ENCODE measurements around the gene TNNI3K.

The TNNI3K gene

DNA sequence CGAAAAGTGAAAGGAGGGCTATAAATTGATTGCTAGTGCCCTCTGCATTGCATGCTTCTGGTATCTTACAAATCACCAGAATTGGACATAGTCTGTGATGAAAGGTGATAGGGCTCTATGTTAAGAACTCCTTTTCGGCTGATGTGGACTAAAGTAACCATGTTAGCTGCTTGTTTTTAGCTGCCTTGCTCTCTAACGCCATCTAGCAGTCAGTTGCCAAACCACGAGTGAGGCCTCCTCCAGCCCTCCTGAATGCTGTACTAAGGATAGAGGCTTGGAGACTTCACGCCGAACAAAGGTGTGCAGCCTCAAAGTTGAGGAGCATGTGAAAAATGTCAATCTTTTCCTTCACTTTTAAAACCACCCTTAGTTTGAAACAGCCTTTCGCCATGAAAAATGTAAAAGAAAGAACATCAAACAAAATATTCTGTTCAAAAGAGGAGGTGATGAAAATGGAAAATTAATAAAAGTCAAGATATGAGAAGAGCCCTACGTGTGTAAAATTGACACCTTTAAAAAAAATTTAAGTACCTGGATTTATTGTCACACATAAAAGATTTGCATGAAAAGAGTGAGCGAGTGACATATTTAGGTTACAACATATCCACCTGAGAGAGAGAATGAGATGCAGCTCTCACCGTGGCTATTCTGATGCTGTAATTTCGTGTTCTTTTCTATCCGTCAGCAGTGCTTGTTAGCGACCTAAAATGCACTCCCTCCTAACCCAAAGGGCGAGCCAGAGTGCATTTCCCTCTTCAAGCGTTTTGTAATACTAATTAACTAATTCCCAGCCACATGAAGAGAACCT is 269.1 kb downstream of the TNNI3K start:
- Histone ChIP-seq H3K4me3 (ENCODE audit: low read depth in 1 of 5, low read length in 5 of 5) (no peak overlapping the region), H3K27ac (ENCODE audit: low read depth, low read length) (no peak overlapping the region), H3K4me1 (ENCODE audit: control insufficient read depth in 5 of 5, insufficient read depth in 5 of 5, low read length in 5 of 5) (no peaks in the 10 kb centered on the region), H3K9ac (ENCODE audit: low read length in 5 of 5) (no peak overlapping the region), H3K9me3 (ENCODE audit: control insufficient read depth in 5 of 5, low read length in 5 of 5) (no peaks in the 10 kb centered on the region), H3K36me3 (ENCODE audit: control insufficient read depth in 5 of 5, insufficient read depth in 5 of 5, low read length in 5 of 5) (no peaks in the 10 kb centered on the region), H3K27me3 (ENCODE audit: control insufficient read depth in 5 of 5, insufficient read depth in 4 of 5, low read length in 5 of 5) (no peaks in the 10 kb centered on the region)

DNA sequence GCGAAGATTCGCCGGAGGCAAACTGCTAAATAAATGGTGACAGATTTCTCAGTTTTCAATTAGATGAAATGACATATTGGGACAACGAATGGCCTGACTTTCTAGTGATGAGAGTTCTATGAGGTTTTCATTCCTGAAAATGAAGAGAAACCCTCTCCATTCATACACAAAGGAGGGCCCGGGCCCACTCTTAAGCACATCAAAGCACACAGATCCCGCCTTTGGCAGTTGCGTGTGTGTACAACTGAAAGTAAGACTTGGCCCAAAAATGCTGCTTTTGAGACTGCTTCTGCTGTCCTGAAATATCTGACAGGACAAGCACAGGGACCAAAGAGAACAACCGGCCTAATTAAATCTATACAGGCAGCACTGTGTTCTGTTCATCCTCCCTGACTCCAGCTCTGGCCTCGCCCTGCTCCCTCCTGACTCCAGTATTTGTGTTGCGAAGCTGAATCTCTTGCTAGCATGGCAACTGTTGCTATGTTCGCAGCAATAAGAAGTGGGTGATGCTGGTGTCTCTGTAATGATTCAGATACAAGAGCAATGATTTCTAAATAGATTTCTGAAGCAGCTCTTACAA is 269.8 kb downstream of the TNNI3K start:
- H3K27ac ChIP-seq (ENCODE audit: low read depth, low read length) = no peak overlapping the region

DNA sequence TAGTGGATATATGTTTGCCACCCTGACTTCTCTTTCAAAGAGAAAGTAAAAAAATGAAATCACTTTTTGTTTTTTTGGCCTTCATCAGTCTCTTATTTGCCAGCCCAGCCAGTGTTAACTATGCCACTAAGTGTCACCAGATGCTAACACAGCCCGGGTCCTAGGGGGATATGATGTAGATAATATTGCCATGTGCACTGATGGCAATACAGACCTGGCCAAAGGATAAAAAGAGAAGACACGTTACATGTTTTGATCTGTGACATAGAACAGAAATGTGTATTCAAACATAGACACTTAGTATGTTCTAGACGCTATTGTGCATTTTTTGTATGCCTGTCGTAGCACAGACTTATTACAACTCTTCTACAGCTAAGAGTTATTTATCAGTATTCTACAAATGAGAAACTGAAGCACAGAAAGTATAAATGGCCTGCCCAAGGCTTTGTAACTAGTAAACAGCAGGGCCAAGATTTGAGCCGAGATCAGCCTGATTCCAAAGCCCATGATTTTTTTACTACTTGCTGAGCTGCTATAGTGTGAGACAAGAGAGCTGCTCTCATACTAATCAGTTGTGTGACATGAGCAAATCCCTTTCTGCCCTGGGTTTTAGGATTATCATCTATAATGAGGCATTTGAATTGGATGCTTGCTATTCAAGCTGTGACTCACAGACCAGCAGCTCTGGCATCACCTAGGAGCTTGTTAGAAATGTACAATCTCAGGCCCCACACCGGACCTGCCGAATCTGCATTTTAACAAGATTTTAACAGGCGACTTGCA is 270.9 kb downstream of the TNNI3K start:
- Histone ChIP-seq H3K36me3 (ENCODE audit: control insufficient read depth in 5 of 5, insufficient read depth in 5 of 5, low read length in 5 of 5) (no peaks in the 10 kb centered on the region), H3K27me3 (ENCODE audit: control insufficient read depth in 5 of 5, insufficient read depth in 4 of 5, low read length in 5 of 5) (no peaks in the 10 kb centered on the region), H3K9ac (ENCODE audit: low read length in 5 of 5) (no peak overlapping the region), H3K27ac (ENCODE audit: low read depth, low read length) (no peak overlapping the region), H3K4me1 (ENCODE audit: control insufficient read depth in 5 of 5, insufficient read depth in 5 of 5, low read length in 5 of 5) (no peaks in the 10 kb centered on the region), H3K4me3 (ENCODE audit: low read depth in 1 of 5, low read length in 5 of 5) (no peak overlapping the region), H3K9me3 (ENCODE audit: control insufficient read depth in 5 of 5, low read length in 5 of 5) (no peaks in the 10 kb centered on the region)

More for the DNA sequence above, 269.8 kb downstream of the TNNI3K start:
- no peak overlapping the region for H3K4me3 ChIP-seq (ENCODE audit: low read depth in 1 of 5, low read length in 5 of 5)
- no peaks in the 10 kb centered on the region for H3K27me3 ChIP-seq (ENCODE audit: control insufficient read depth in 5 of 5, insufficient read depth in 4 of 5, low read length in 5 of 5)
- no peaks in the 10 kb centered on the region for H3K36me3 ChIP-seq (ENCODE audit: control insufficient read depth in 5 of 5, insufficient read depth in 5 of 5, low read length in 5 of 5)
- H3K9me3 ChIP-seq (ENCODE audit: control insufficient read depth in 5 of 5, low read length in 5 of 5) = no peaks in the 10 kb centered on the region
- H3K9ac ChIP-seq (ENCODE audit: low read length in 5 of 5) = no peak overlapping the region
- H3K4me1 ChIP-seq (ENCODE audit: control insufficient read depth in 5 of 5, insufficient read depth in 5 of 5, low read length in 5 of 5) = no peaks in the 10 kb centered on the region

DNA sequence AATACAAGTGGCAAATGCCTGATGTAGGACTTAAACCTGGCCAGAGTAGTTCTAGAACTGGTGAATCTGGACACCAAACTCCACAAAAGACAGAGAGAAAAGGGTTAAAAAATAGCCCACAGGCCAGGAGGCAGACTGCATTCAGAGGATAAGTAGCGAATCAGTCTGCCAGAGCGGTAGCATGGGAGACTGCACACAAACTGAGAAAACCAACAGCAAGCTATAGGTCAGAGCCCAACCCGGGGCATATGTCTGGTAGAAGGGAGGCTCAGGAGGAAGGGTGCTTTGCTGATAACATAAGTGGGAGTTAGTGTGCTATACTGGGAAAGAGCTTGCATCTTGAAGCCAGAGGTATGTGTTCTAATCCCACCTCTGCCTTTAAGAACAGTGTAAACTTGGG is 273.3 kb downstream of the TNNI3K start:
- H3K9ac ChIP-seq (ENCODE audit: low read length in 5 of 5) = no peak overlapping the region
- H3K36me3 ChIP-seq (ENCODE audit: control insufficient read depth in 5 of 5, insufficient read depth in 5 of 5, low read length in 5 of 5) = no peaks in the 10 kb centered on the region
- H3K27me3 ChIP-seq (ENCODE audit: control insufficient read depth in 5 of 5, insufficient read depth in 4 of 5, low read length in 5 of 5) = no peaks in the 10 kb centered on the region
- no peak overlapping the region for H3K4me3 ChIP-seq (ENCODE audit: low read depth in 1 of 5, low read length in 5 of 5)
- H3K27ac ChIP-seq (ENCODE audit: low read depth, low read length) = no peak overlapping the region
- H3K9me3 ChIP-seq (ENCODE audit: control insufficient read depth in 5 of 5, low read length in 5 of 5) = no peaks in the 10 kb centered on the region
- no peaks in the 10 kb centered on the region for H3K4me1 ChIP-seq (ENCODE audit: control insufficient read depth in 5 of 5, insufficient read depth in 5 of 5, low read length in 5 of 5)

GRCh38 chr1:74512170-74512915 is 277.2 kb downstream of the TNNI3K start, which contains the start of gene LRRC53:
Gene LRRC53, minus strand, starts transcription at chr1:74512611. Its CDS starts 29,262 bp downstream, at chr1:74483349.
- no peaks in the 10 kb centered on the region for H3K4me1 ChIP-seq (ENCODE audit: control insufficient read depth in 5 of 5, insufficient read depth in 5 of 5, low read length in 5 of 5)
- H3K9ac ChIP-seq (ENCODE audit: low read length in 5 of 5) = no peak within 1 kb of the TSS
- H3K4me3 ChIP-seq (ENCODE audit: low read depth in 1 of 5, low read length in 5 of 5) = no peak within 1 kb of the TSS
- H3K9me3 ChIP-seq (ENCODE audit: control insufficient read depth in 5 of 5, low read length in 5 of 5) = no peaks in the 10 kb centered on the region
- H3K27ac ChIP-seq (ENCODE audit: low read depth, low read length) = no peak within 1 kb of the TSS
- no peaks in the 10 kb centered on the region for H3K36me3 ChIP-seq (ENCODE audit: control insufficient read depth in 5 of 5, insufficient read depth in 5 of 5, low read length in 5 of 5)
- H3K27me3 ChIP-seq (ENCODE audit: control insufficient read depth in 5 of 5, insufficient read depth in 4 of 5, low read length in 5 of 5) = no peaks in the 10 kb centered on the region

DNA sequence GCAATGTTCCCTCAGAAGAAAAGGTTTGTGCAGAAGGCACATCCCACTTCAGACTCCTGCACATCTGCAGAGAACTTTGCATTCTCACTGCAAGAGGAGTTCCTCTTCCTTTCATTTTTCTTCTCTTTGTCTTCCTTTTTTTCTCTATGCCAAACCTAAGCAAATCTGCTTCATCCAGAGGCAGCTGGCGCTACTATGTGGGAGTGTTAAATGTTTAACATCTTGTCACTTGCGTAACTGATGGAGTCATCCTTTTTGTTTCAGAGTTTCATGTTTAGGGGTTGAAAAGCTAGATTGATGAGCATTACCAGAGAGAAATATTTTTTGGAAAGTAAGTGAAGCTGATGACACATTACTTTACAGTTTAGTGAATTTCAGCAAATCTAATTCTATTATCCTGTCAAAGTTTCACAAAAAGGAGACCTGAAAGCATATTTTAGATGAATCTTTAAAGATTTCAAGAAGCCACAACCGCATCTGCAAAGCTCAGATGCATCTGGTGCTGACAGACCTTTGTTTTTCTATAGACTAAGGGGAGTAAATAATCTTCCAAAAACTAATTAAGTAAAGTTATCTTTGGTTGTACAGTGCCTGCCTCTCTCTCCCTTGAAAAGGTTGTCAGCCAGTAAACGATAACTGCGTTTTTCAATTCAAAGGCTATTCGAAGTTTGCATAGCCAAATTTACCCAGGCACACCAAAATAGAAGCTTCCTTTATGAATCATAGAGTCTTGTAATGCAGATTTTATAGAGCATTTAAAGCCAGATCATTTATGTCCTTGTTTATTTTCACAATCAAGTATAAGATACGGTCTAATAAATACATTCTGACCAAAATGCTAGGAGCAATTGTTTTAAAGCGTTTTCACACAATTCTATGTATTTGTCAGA is 278.5 kb downstream of the TNNI3K start:
- Histone ChIP-seq H3K4me1 (ENCODE audit: control insufficient read depth in 5 of 5, insufficient read depth in 5 of 5, low read length in 5 of 5) (no peaks in the 10 kb centered on the region), H3K9me3 (ENCODE audit: control insufficient read depth in 5 of 5, low read length in 5 of 5) (no peaks in the 10 kb centered on the region), H3K27me3 (ENCODE audit: control insufficient read depth in 5 of 5, insufficient read depth in 4 of 5, low read length in 5 of 5) (no peaks in the 10 kb centered on the region), H3K27ac (ENCODE audit: low read depth, low read length) (no peak overlapping the region), H3K36me3 (ENCODE audit: control insufficient read depth in 5 of 5, insufficient read depth in 5 of 5, low read length in 5 of 5) (no peaks in the 10 kb centered on the region), H3K9ac (ENCODE audit: low read length in 5 of 5) (no peak overlapping the region), H3K4me3 (ENCODE audit: low read depth in 1 of 5, low read length in 5 of 5) (no peak overlapping the region)

DNA sequence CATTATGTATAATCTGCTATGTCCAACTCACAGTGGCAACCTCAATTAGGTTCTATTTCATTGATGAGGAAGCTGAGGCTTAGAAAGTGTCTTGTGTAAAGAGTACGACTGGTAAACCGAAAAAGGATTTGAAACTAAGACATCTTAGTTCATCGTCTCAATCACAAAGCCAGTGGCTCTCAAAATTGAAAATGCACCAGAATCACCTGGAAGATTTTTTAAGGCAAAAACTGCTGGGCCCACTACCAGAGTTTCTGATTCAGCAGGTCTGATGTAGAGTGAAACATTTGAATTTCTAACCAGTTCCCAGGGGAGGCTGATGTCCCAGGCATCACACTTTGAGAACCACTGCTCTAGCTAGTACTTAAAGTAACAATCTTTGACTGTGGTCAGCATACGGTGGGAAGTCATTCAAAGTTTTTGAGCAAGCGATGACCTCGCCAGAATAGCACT is 282.4 kb downstream of the TNNI3K start:
- no peaks in the 10 kb centered on the region for H3K9me3 ChIP-seq (ENCODE audit: control insufficient read depth in 5 of 5, low read length in 5 of 5)
- H3K36me3 ChIP-seq (ENCODE audit: control insufficient read depth in 5 of 5, insufficient read depth in 5 of 5, low read length in 5 of 5) = no peaks in the 10 kb centered on the region
- H3K27me3 ChIP-seq (ENCODE audit: control insufficient read depth in 5 of 5, insufficient read depth in 4 of 5, low read length in 5 of 5) = no peaks in the 10 kb centered on the region
- H3K4me3 ChIP-seq (ENCODE audit: low read depth in 1 of 5, low read length in 5 of 5) = no peak overlapping the region
- no peak overlapping the region for H3K9ac ChIP-seq (ENCODE audit: low read length in 5 of 5)
- H3K4me1 ChIP-seq (ENCODE audit: control insufficient read depth in 5 of 5, insufficient read depth in 5 of 5, low read length in 5 of 5) = peaks cover 0 to 4% (median 0%) of the 10 kb centered on the region in 5 donors
- no peak overlapping the region for H3K27ac ChIP-seq (ENCODE audit: low read depth, low read length)

DNA sequence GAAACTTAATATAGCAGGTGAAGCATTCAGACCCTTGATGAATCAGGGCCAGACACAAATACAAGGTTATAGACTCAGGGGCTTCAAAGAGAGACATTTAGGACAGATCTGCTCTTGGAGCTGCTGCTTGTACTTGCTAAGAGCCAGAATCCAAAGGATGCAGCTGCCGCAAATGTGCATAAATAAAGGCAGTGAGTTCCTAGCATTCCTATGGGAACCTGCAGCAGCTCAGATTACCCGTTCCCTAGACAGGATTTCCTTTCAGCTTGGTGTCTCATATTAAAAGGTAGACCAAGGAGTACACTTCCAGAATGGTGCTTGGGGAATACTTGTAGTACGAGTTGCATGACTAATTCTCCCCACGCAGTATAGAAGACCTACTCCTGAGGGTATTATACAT is 287.0 kb downstream of the TNNI3K start:
- H3K4me3 ChIP-seq (ENCODE audit: low read depth in 1 of 5, low read length in 5 of 5) = no peak overlapping the region
- no peak overlapping the region for H3K27ac ChIP-seq (ENCODE audit: low read depth, low read length)
- H3K36me3 ChIP-seq (ENCODE audit: control insufficient read depth in 5 of 5, insufficient read depth in 5 of 5, low read length in 5 of 5) = no peaks in the 10 kb centered on the region
- H3K4me1 ChIP-seq (ENCODE audit: control insufficient read depth in 5 of 5, insufficient read depth in 5 of 5, low read length in 5 of 5) = peaks cover 0 to 4% (median 0%) of the 10 kb centered on the region in 5 donors
- H3K9me3 ChIP-seq (ENCODE audit: control insufficient read depth in 5 of 5, low read length in 5 of 5) = no peaks in the 10 kb centered on the region
- H3K27me3 ChIP-seq (ENCODE audit: control insufficient read depth in 5 of 5, insufficient read depth in 4 of 5, low read length in 5 of 5) = no peaks in the 10 kb centered on the region
- no peak overlapping the region for H3K9ac ChIP-seq (ENCODE audit: low read length in 5 of 5)

DNA sequence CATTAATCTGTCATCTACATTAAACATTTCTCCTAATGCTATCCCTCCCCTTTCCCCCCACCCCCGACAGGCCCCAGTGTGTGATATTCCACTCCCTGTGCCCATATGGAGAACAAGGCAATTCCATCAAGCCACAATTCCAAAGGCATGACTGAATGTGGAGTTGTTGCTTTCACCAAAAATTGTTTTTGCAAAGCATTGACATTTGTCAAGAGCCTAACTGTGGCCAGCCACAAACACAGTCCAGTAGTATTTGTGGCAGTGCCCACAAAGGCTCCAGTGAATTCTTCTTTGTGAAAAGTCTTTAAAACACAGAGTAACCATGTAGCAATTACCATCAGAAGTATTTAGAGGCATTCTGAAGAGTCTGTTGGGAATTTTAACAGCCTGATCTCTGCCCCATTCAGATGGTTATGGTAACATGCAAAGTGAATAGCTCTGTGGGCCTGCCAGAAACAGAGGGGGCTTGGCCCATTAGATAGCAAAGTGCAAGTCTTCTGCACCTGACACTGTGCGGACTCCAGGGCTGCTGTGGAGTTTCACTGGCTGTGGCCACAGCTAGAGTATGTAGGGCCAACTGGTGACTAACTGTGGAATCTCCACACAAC is 288.8 kb downstream of the TNNI3K start:
- Histone ChIP-seq H3K9ac (ENCODE audit: low read length in 5 of 5) (no peak overlapping the region), H3K9me3 (ENCODE audit: control insufficient read depth in 5 of 5, low read length in 5 of 5) (peaks cover 0 to 2% (median 0%) of the 10 kb centered on the region in 5 donors), H3K4me3 (ENCODE audit: low read depth in 1 of 5, low read length in 5 of 5) (no peak overlapping the region), H3K27ac (ENCODE audit: low read depth, low read length) (no peak overlapping the region), H3K4me1 (ENCODE audit: control insufficient read depth in 5 of 5, insufficient read depth in 5 of 5, low read length in 5 of 5) (peaks cover 0 to 14% (median 0%) of the 10 kb centered on the region in 5 donors), H3K27me3 (ENCODE audit: control insufficient read depth in 5 of 5, insufficient read depth in 4 of 5, low read length in 5 of 5) (no peaks in the 10 kb centered on the region), H3K36me3 (ENCODE audit: control insufficient read depth in 5 of 5, insufficient read depth in 5 of 5, low read length in 5 of 5) (no peaks in the 10 kb centered on the region)

All from subcutaneous abdominal adipose tissue (tissue), 5 donors.